ENCODE data around the gene UBTD1. TPM values are rescaled to one million over a fixed set of nuclear protein-coding genes. Genes with fewer than 3 reads are reported as not detected.

The UBTD1 gene
- polyA plus RNA-seq, 1 donor, result 4.1 TPM

DNA sequence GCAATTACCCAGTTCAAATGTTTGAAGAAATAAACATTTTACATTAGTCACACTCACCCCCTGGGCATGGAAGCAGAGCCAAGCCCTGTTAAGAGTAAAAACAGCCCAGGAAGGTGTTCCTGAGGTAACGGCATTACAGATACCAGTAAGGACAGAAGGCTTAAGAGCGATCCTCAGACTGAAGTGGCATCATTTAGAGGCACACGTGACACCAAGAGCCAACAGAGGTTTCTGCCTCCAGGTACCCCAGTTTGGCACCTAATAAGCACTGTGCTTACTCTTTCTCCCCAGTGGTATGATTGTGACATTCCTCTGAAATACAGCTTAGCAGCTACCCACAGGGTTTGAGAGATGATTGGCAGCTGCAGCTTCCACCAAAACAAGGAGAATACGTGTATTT, 17.7 kb upstream of the UBTD1 start:
- H3K36me3 ChIP-seq (ENCODE audit: control insufficient read depth, insufficient read depth, low read length), result peaks cover 60% of the 10 kb centered on the region
- H3K27me3 ChIP-seq (ENCODE audit: control insufficient read depth, insufficient read depth, low read length), result no peaks in the 10 kb centered on the region
- H3K4me3 ChIP-seq (ENCODE audit: low read length), result no peak overlapping the region
- 100% methylated on average over 1 of the region's 4 CpGs for WGBS (ENCODE audit: insufficient coverage, low lambda C conversion rate)
- no peaks in the 10 kb centered on the region for H3K9me3 ChIP-seq (ENCODE audit: control insufficient read depth, low read depth, low read length)
- no peaks in the 10 kb centered on the region for H3K4me1 ChIP-seq (ENCODE audit: control insufficient read depth, insufficient read depth, low read length)
- H3K27ac ChIP-seq (ENCODE audit: low read length), result no peak overlapping the region
- no peak for DNase-seq

DNA sequence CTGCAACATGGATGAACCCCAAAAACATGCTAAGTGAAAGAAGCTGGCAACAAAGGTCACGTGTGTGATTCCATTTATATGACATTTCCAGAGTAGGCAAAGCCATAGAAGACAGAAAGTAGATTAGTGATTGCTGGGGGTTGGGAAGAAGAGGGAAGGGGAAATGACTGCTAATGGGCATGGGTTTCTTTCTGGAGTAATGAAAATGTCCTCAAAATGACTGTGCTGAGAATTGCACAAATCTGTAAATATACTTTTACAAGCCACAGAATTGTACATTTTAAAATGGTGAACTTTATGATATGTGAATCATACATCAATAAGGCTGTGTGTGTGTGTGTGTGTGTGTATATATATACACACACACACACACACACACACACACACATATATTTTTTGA, 16.3 kb upstream of the UBTD1 start:
- no peak for DNase-seq
- no peaks in the 10 kb centered on the region for H3K9me3 ChIP-seq (ENCODE audit: control insufficient read depth, low read depth, low read length)
- no CpG with 5 or more reads among the region's 1 CpG for WGBS (ENCODE audit: insufficient coverage, low lambda C conversion rate)
- H3K4me3 ChIP-seq (ENCODE audit: low read length), result no peak overlapping the region
- no peak overlapping the region for H3K27ac ChIP-seq (ENCODE audit: low read length)
- peaks cover 47% of the 10 kb centered on the region for H3K36me3 ChIP-seq (ENCODE audit: control insufficient read depth, insufficient read depth, low read length)
- no peaks in the 10 kb centered on the region for H3K27me3 ChIP-seq (ENCODE audit: control insufficient read depth, insufficient read depth, low read length)
- H3K4me1 ChIP-seq (ENCODE audit: control insufficient read depth, insufficient read depth, low read length), result no peaks in the 10 kb centered on the region

DNA sequence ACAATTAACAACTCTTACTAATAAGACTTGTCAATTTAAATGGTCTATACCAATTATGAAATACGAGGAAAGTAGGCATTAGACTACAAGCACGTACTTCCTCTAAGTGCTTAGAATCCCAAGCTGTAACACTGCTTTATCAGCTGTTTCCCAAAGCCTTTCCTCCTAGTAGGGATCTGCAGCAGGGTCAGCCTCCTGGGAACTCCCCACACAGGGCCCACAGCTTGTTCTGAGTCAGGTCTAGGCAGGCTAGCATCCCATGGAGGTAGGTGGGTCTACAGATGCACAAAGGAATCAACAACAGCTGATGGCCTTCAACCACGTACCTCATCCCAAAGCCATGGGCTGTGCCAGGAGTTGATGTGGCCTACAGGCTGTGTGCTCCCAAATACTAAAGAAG, 15.2 kb upstream of the UBTD1 start:
- WGBS (ENCODE audit: insufficient coverage, low lambda C conversion rate), result no CpG with 5 or more reads among the region's 3 CpGs
- DNase-seq, result no peak

DNA sequence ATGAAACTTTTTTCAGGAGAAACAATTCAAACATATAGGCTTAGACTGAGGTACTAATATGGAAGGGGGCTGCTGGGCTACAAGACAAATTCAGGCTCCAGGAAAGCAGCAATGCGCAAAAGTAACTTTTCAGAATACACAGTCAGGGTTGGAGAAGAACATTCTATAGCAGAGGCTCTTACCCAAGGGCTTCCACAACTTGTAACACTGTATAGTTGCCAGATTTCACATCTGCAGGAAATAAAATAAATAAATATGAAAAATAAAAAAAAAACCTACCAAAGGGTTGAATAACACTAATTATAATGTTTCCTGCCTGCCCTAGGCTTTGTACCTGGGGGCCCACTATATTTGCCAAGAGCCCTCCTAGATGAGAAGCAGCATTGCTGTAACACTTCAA, 14.8 kb upstream of the UBTD1 start:
- no peak for DNase-seq
- 100% methylated on average over 1 of the region's 1 CpG for WGBS (ENCODE audit: insufficient coverage, low lambda C conversion rate)
- H3K9me3 ChIP-seq (ENCODE audit: control insufficient read depth, low read depth, low read length), result no peaks in the 10 kb centered on the region
- H3K36me3 ChIP-seq (ENCODE audit: control insufficient read depth, insufficient read depth, low read length), result peaks cover 34% of the 10 kb centered on the region
- no peaks in the 10 kb centered on the region for H3K4me1 ChIP-seq (ENCODE audit: control insufficient read depth, insufficient read depth, low read length)
- no peak overlapping the region for H3K27ac ChIP-seq (ENCODE audit: low read length)
- no peak overlapping the region for H3K4me3 ChIP-seq (ENCODE audit: low read length)
- no peaks in the 10 kb centered on the region for H3K27me3 ChIP-seq (ENCODE audit: control insufficient read depth, insufficient read depth, low read length)

More for the DNA sequence above, 15.2 kb upstream of the UBTD1 start:
- H3K27me3 ChIP-seq (ENCODE audit: control insufficient read depth, insufficient read depth, low read length), result no peaks in the 10 kb centered on the region
- H3K4me3 ChIP-seq (ENCODE audit: low read length), result no peak overlapping the region
- H3K27ac ChIP-seq (ENCODE audit: low read length), result no peak overlapping the region
- no peaks in the 10 kb centered on the region for H3K4me1 ChIP-seq (ENCODE audit: control insufficient read depth, insufficient read depth, low read length)
- H3K9me3 ChIP-seq (ENCODE audit: control insufficient read depth, low read depth, low read length), result no peaks in the 10 kb centered on the region
- H3K36me3 ChIP-seq (ENCODE audit: control insufficient read depth, insufficient read depth, low read length), result peaks cover 37% of the 10 kb centered on the region

DNA sequence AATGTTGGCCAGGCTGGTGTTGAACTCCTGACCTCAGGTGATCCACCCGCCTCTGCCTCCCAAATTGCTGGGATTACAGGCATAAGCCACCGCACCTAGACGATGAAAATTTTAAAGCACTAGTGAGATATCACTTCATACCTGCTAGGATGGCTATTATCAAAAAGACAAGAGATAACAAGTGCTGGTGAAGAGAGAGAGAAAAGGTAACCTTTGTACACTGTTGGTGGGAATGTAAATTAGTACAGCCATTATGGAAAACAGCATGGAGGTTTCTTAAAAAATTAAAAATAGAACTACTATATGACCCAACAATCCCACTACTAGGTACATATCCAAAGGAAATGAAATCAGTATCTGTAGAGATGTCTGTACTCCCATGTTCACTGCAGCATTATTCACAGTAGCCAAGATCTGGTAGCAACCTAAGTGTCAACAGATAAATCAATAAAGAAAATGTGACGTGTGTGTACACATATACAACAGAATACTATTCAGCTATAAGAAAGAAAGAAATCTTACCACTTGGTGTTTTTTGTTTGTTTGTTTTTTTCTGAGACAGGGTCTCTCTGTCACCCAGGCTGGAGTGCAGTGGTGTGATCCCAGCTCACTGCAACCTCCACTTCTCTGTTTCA, 13.0 kb upstream of the UBTD1 start:
- 75% methylated on average over 1 of the region's 4 CpGs for WGBS (ENCODE audit: insufficient coverage, low lambda C conversion rate)
- Histone ChIP-seq H3K4me1 (ENCODE audit: control insufficient read depth, insufficient read depth, low read length) (no peaks in the 10 kb centered on the region), H3K9me3 (ENCODE audit: control insufficient read depth, low read depth, low read length) (no peaks in the 10 kb centered on the region), H3K4me3 (ENCODE audit: low read length) (no peak overlapping the region), H3K27ac (ENCODE audit: low read length) (no peak overlapping the region), H3K27me3 (ENCODE audit: control insufficient read depth, insufficient read depth, low read length) (no peaks in the 10 kb centered on the region), H3K36me3 (ENCODE audit: control insufficient read depth, insufficient read depth, low read length) (peaks cover 18% of the 10 kb centered on the region)
- no peak for DNase-seq

DNA sequence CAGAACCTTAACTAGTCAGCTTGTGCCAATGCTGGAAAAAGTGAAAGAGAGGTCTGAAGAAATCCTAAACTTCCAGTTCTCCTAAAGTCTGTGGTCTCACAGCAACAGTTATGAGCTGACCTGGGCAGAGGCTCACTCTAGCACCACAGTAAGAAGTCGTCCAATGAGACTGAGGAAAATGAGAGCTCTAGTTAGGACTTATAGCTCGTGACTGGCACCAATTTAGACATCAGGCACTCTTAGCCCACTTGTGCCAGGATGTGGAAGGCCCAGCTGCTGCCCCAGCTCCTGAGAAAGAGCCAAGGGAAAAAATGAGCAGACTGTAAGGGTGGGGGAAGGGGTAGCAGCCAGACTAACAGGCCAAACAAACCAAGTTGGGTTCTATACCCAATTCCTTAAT, 8.1 kb upstream of the UBTD1 start:
- no CpG with 5 or more reads among the region's 2 CpGs for WGBS (ENCODE audit: insufficient coverage, low lambda C conversion rate)
- H3K9me3 ChIP-seq (ENCODE audit: control insufficient read depth, low read depth, low read length), result no peaks in the 10 kb centered on the region
- DNase-seq, result no peak
- H3K36me3 ChIP-seq (ENCODE audit: control insufficient read depth, insufficient read depth, low read length), result no peaks in the 10 kb centered on the region
- H3K27me3 ChIP-seq (ENCODE audit: control insufficient read depth, insufficient read depth, low read length), result no peaks in the 10 kb centered on the region
- no peak overlapping the region for H3K27ac ChIP-seq (ENCODE audit: low read length)
- H3K4me1 ChIP-seq (ENCODE audit: control insufficient read depth, insufficient read depth, low read length), result peaks cover 3% of the 10 kb centered on the region
- H3K4me3 ChIP-seq (ENCODE audit: low read length), result no peak overlapping the region

DNA sequence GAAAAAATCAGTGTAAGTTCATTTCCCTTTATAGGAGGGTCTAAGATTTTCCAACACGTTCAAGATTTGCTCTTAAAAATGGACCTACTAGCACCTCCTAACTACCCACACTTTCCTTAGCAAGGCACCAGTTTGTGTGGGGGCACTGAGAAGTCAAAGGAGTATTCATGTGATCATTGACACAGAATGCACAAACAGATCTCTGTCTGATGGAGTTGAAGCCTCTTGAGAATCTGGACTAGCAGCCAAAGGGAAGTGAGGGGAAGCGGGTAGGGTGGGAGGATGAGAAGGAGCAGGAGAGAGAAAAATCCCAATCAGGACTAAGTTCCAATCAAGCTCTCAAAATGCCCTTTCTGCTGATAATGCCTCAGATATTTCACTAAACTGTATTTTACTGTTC, 4.6 kb upstream of the UBTD1 start:
- 50% methylated on average over 2 of the region's 2 CpGs for WGBS (ENCODE audit: insufficient coverage, low lambda C conversion rate)
- Histone ChIP-seq H3K36me3 (ENCODE audit: control insufficient read depth, insufficient read depth, low read length) (no peaks in the 10 kb centered on the region), H3K9me3 (ENCODE audit: control insufficient read depth, low read depth, low read length) (no peaks in the 10 kb centered on the region), H3K27ac (ENCODE audit: low read length) (no peak overlapping the region), H3K4me3 (ENCODE audit: low read length) (no peak overlapping the region), H3K27me3 (ENCODE audit: control insufficient read depth, insufficient read depth, low read length) (peaks cover under 1% of the 10 kb centered on the region), H3K4me1 (ENCODE audit: control insufficient read depth, insufficient read depth, low read length) (peaks cover 7% of the 10 kb centered on the region)
- DNase-seq, result no peak

DNA sequence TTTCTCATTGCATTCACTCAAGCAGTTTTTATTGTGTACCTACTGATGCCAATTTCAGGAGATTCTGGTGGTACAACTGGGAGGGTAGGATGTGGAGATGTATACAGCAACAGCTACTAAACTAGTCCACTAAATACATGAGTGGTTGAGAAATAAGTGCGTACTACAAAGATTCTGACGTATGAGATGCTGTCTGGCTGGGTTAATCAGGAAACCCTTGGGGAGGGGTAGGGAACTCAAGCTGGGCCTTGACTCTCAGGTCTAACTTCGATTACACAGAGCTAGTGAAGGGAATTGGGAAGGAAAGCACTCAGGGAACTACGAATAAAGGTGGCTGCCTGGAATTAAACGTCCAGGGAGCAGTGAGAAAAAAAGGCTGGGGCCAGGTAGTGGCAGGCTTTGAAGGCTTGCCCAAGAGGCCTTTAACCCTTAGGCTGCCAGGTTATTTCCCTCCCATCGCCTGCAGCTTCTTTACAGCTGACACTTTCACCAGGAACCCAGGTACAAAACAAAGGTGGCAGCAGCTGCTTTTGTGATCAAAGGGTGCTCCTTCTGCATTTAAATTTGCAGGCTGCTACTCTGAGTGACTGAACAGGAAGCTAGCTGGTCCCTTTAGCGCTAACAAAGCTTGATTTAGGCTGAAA, 3.7 kb upstream of the UBTD1 start:
- H3K36me3 ChIP-seq (ENCODE audit: control insufficient read depth, insufficient read depth, low read length), result no peaks in the 10 kb centered on the region
- peaks cover 7% of the 10 kb centered on the region for H3K4me1 ChIP-seq (ENCODE audit: control insufficient read depth, insufficient read depth, low read length)
- no peak overlapping the region for H3K27ac ChIP-seq (ENCODE audit: low read length)
- H3K27me3 ChIP-seq (ENCODE audit: control insufficient read depth, insufficient read depth, low read length), result peaks cover 8% of the 10 kb centered on the region
- H3K4me3 ChIP-seq (ENCODE audit: low read length), result no peak overlapping the region
- DNase-seq, result peak in 1 of 2 donors; percentile 29
- no CpG with 5 or more reads among the region's 7 CpGs for WGBS (ENCODE audit: insufficient coverage, low lambda C conversion rate)
- H3K9me3 ChIP-seq (ENCODE audit: control insufficient read depth, low read depth, low read length), result no peaks in the 10 kb centered on the region

DNA sequence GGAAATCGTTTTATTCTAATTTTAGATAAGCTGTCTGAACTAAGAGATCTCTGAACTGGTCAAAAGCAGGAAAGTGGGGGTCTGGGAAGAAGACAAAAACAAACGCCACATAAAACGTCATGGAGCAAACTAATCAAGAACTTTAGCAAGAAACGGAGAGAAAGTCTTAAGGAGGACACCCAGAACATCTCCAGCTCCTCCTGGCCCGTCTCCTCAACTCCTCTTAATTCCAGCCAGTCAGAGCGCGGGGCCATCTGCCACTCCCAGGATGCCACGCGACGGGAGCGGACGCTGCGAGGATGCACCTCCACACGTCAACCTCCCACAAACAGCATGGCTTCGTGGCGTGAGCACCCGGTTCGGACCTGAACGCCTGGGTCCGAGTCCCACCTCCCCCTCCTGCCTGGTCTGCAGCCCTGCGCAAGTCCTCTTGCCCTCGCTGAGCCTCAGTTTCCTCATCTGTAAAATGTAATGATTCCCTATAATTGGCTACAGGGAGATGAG, 1.1 kb upstream of the UBTD1 start:
- WGBS (ENCODE audit: insufficient coverage, low lambda C conversion rate), result 0% methylated on average over 3 of the region's 22 CpGs
- DNase-seq, result peak; percentile 64 to 74

DNA sequence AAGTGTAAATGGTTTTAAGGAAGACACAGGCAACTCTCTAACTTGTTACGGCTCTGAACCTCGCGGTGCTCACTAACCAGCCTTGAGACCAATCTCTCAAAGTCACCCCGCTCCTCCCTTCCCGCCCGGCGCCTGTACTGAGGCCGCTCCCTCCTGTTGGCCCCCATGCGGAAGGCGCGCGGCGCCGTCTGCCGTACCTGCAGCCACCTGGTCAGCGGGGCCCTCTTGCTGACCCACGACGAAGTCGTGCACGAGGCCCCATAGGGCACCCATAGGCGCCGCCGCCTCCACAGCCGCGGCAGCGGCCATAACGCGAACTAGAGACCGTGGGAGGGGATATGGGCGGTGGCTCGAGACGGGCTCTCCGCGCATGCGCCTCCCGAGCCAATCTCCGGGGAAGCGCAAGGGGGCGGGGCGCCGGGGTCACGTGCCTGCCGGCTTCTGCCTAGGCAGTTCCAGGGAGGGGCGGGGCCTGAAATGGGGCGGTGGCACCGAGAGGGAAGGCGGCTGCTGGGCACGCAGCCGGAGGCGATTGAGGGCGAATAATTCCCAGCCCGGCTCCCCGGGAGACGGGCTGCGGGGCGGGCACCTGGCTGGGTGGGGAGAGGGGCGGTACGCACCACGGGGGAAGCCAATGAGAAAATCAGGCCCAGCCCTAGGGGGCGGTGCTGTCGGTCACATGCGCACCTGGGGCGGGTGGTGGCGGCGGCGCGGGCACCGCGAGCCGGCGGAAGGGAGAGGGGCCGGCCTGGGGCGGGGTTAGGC, 466 bp upstream of the UBTD1 start, which contains the start of gene MMS19:
Gene MMS19, minus strand, starts transcription at position 347 of the 765 bp plus-strand sequence. Its CDS starts 38 bp downstream, at position 309.
- peaks cover 10% of the 10 kb centered on the region for H3K4me1 ChIP-seq (ENCODE audit: control insufficient read depth, insufficient read depth, low read length)

More for the DNA sequence above, 1.1 kb upstream of the UBTD1 start:
- H3K27me3 ChIP-seq (ENCODE audit: control insufficient read depth, insufficient read depth, low read length), result peaks cover 16% of the 10 kb centered on the region
- peak overlapping the region; percentile 100 for H3K4me3 ChIP-seq (ENCODE audit: low read length)
- no peaks in the 10 kb centered on the region for H3K9me3 ChIP-seq (ENCODE audit: control insufficient read depth, low read depth, low read length)
- no peaks in the 10 kb centered on the region for H3K36me3 ChIP-seq (ENCODE audit: control insufficient read depth, insufficient read depth, low read length)
- peaks cover 10% of the 10 kb centered on the region for H3K4me1 ChIP-seq (ENCODE audit: control insufficient read depth, insufficient read depth, low read length)
- H3K27ac ChIP-seq (ENCODE audit: low read length), result peak overlapping the region; percentile 95

More for the DNA sequence above, 466 bp upstream of the UBTD1 start, which contains the start of gene MMS19:
- WGBS (ENCODE audit: insufficient coverage, low lambda C conversion rate), result no CpG with 5 or more reads among the region's 73 CpGs
- Histone ChIP-seq H3K4me3 (ENCODE audit: low read length) (peak within 1 kb of the TSS; percentile 100), H3K9me3 (ENCODE audit: control insufficient read depth, low read depth, low read length) (no peaks in the 10 kb centered on the region), H3K27ac (ENCODE audit: low read length) (peak within 1 kb of the TSS; percentile 95), H3K36me3 (ENCODE audit: control insufficient read depth, insufficient read depth, low read length) (no peaks in the 10 kb centered on the region), H3K27me3 (ENCODE audit: control insufficient read depth, insufficient read depth, low read length) (peaks cover 16% of the 10 kb centered on the region)
- peak; percentile 98 to 99 for DNase-seq
